GM23338 (cell line): ENCODE data around the gene GRAMD2B. TPM values are rescaled to one million over a fixed set of nuclear protein-coding genes. Genes with fewer than 3 reads are reported as not detected.
A peak's percentile ranks its signal among the peaks of the same experiment; 100 is the strongest.

Experiments
- ATAC-seq: fragments of 200-7000 bp; cut with Tn5 transposase; 3 replicates; pipeline ENCODE4 v1.9.1; 2020
- DNase-seq: peaks from one replicate; pipeline ENCODE4 v3.0.0-alpha.2; 2015; ENCODE audit warnings: low spot score
- H2AFZ ChIP-seq: fragments of 200-600 bp; sonication (generic); 2 replicates; pipeline ENCODE4 v1.8.0; 2016; ENCODE audit warnings: antibody characterized with exemption, mild to moderate bottlenecking, moderate library complexity
- H3F3A ChIP-seq: fragments of 200-600 bp; sonication (generic); replicated peaks from 2 replicates; pipeline ENCODE4 v1.8.0; 2017; ENCODE audit warnings: antibody characterized with exemption, mixed run types, low read depth
- H3K27ac ChIP-seq: fragments of 200-600 bp; sonication (generic); 2 replicates; pipeline ENCODE4 v1.6.1; 2016; ENCODE audit warnings: low read depth
- H3K27me3 ChIP-seq: fragments of 200-600 bp; sonication (generic); 2 replicates; pipeline ENCODE4 v1.8.0; 2016; ENCODE audit warnings: mild to moderate bottlenecking, mixed run types, moderate library complexity; ENCODE audit not compliant: insufficient read depth
- H3K36me3 ChIP-seq: fragments of 200-600 bp; sonication (generic); 2 replicates; pipeline ENCODE4 v1.8.0; 2016; ENCODE audit warnings: mild to moderate bottlenecking; ENCODE audit not compliant: insufficient read depth
- H3K4me1 ChIP-seq: fragments of 200-600 bp; sonication (generic); 2 replicates; pipeline ENCODE4 v1.8.0; 2016; ENCODE audit warnings: mild to moderate bottlenecking, moderate library complexity; ENCODE audit not compliant: insufficient read depth
- H3K4me2 ChIP-seq: fragments of 200-600 bp; sonication (generic); 2 replicates; pipeline ENCODE4 v1.7.1; 2017; ENCODE audit warnings: mixed run types
- H3K4me3 ChIP-seq: fragments of 200-600 bp; sonication (generic); 2 replicates; pipeline ENCODE4 v1.6.1; 2016; ENCODE audit warnings: mixed run types
- H3K79me2 ChIP-seq: fragments of 200-600 bp; sonication (generic); replicated peaks from 2 replicates; pipeline ENCODE4 v1.8.0; 2017; ENCODE audit warnings: mild to moderate bottlenecking; ENCODE audit not compliant: insufficient read depth
- H3K9me2 ChIP-seq: fragments of 200-600 bp; sonication (generic); 2 replicates; pipeline ENCODE4 v1.8.0; 2017; ENCODE audit not compliant: insufficient read depth
- H4K20me1 ChIP-seq: fragments of 200-600 bp; sonication (generic); replicated peaks from 2 replicates; pipeline ENCODE4 v1.8.0; 2017; ENCODE audit warnings: mild to moderate bottlenecking; ENCODE audit not compliant: insufficient read depth
- H3K27ac Mint-ChIP-seq: 2 replicates; pipeline ENCODE4 v1.8.0; 2020; ENCODE audit warnings: inconsistent platforms, mild to moderate bottlenecking, moderate library complexity, mixed read lengths
- H3K27me3 Mint-ChIP-seq: 3 replicates; pipeline ENCODE4 v1.8.0; 2022; ENCODE audit warnings: low read depth, mild to moderate bottlenecking, moderate library complexity, mixed read lengths, inconsistent platforms; ENCODE audit not compliant: insufficient read depth, poor library complexity
- H3K36me3 Mint-ChIP-seq: 3 replicates; pipeline ENCODE4 v1.8.0; 2021; ENCODE audit warnings: low read depth, mild to moderate bottlenecking, inconsistent platforms, moderate library complexity, mixed read lengths
- H3K4me1 Mint-ChIP-seq: 3 replicates; pipeline ENCODE4 v1.8.0; 2020; ENCODE audit warnings: mild to moderate bottlenecking, inconsistent platforms, mixed read lengths
- H3K4me3 Mint-ChIP-seq: 3 replicates; pipeline ENCODE4 v1.8.0; 2021; ENCODE audit warnings: moderate library complexity, mild to moderate bottlenecking, inconsistent platforms, mixed read lengths
- H3K9me3 Mint-ChIP-seq: 3 replicates; pipeline ENCODE4 v1.8.0; 2020; ENCODE audit warnings: moderate library complexity, mild to moderate bottlenecking, inconsistent platforms, mixed read lengths
- EZH2 ChIP-seq: fragments of 200-600 bp; sonication (generic); IDR thresholded peaks from one replicate; pipeline ENCODE4 v1.8.0; 2017; ENCODE audit warnings: antibody characterized with exemption, mild to moderate bottlenecking, low read depth; ENCODE audit not compliant: unreplicated experiment
- EZH2phosphoT487 ChIP-seq: fragments of 200-600 bp; sonication (generic); IDR thresholded peaks from one replicate; pipeline ENCODE4 v1.8.1; 2018; ENCODE audit warnings: antibody characterized with exemption; ENCODE audit not compliant: unreplicated experiment
- JUNB ChIP-seq: IDR thresholded peaks from one replicate; pipeline ENCODE4 v1.6.1; 2016; ENCODE audit warnings: antibody characterized with exemption; ENCODE audit not compliant: unreplicated experiment
- NANOG ChIP-seq: IDR thresholded peaks from 2 replicates; pipeline ENCODE4 v1.6.1; 2016; ENCODE audit warnings: antibody characterized with exemption, borderline replicate concordance
- POLR2AphosphoS5 ChIP-seq: IDR thresholded peaks from 2 replicates; pipeline ENCODE4 v1.6.1; 2016; ENCODE audit warnings: antibody characterized with exemption, low read depth
- STAT1 ChIP-seq: IDR thresholded peaks from one replicate; pipeline ENCODE4 v1.6.1; 2016; ENCODE audit warnings: antibody characterized with exemption; ENCODE audit not compliant: unreplicated experiment
- ZNF114 ChIP-seq: fragments of 250-450 bp; sonication (Bioruptor Pico); IDR thresholded peaks from 2 replicates; pipeline ENCODE4 v1.5.0; 2020; ENCODE audit warnings: mild to moderate bottlenecking, moderate library complexity
- ZNF331 ChIP-seq: fragments of 250-450 bp; sonication (Bioruptor Pico); IDR thresholded peaks from 2 replicates; pipeline ENCODE4 v1.5.0; 2020; ENCODE audit warnings: low read depth, mild to moderate bottlenecking, moderate library complexity
- polyA plus RNA-seq: library from polyadenylated mRNA; unstranded; fragments of >200 nt; fragmentation: Nextera tagmentation; extraction: Ambion mirVana; gene quantifications from 2 replicates; pipeline ENCODE4 v1.2.1, GENCODE V29; 2016
- total RNA-seq: library from RNA; depleted of rRNA; stranded (reverse); fragments of >200 nt; shearing (Covaris generic); gene quantifications from 2 replicates; pipeline ENCODE4 v1.2.3, GENCODE V29; 2014
- TF ChIP-seq, protein P1 (sequence below): IDR thresholded peaks from one replicate; pipeline ENCODE4 v1.6.1; 2018; ENCODE audit warnings: antibody characterized with exemption; ENCODE audit not compliant: unreplicated experiment
- TF ChIP-seq, protein P2 (sequence below), 2 experiments: fragments of 200-600 bp in 1 of 2; sonication (generic) in 1 of 2; conservative IDR thresholded peaks; 2 replicates each; pipeline versions ENCODE4 v1.5.1 to v1.6.1; 2016 to 2017; ENCODE audit warnings: antibody characterized with exemption in 2 of 2, low read depth in 2 of 2, mild to moderate bottlenecking in 2 of 2, moderate library complexity in 1 of 2
- TF ChIP-seq, protein P3 (sequence below): fragments of 250-450 bp; sonication (Bioruptor Pico); IDR thresholded peaks from 2 replicates; pipeline ENCODE4 v1.5.0; 2020; ENCODE audit warnings: mild to moderate bottlenecking, moderate library complexity
- TF ChIP-seq, protein P4 (sequence below): IDR thresholded peaks from 2 replicates; pipeline ENCODE4 v1.6.1; 2016; ENCODE audit warnings: antibody characterized with exemption

Gene GRAMD2B
- total and polyA plus RNA-seq, 2 experiments from 2014 or later: 9.7 to 16.9 TPM

DNA sequence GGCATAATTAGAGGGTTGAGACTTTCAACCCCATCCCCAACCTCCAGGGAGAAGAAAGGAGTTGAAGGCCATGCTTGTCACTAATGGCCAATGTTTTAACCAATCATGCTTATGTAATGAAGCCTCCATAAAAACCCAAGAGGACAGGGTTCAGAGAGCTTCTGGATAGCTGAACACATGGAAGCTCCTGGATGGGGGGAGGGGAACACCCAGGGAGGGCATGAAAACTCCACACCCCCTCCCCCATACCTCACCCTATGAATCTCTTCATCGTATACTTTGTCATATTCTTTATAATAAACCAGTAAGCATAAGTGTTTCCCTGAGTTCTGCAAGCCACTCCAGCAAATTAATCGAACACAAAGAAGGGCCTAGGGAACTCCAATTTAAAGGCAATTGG lies 90.1 kb downstream of the GRAMD2B start (continued):
- TF ChIP-seq, protein P1, sequence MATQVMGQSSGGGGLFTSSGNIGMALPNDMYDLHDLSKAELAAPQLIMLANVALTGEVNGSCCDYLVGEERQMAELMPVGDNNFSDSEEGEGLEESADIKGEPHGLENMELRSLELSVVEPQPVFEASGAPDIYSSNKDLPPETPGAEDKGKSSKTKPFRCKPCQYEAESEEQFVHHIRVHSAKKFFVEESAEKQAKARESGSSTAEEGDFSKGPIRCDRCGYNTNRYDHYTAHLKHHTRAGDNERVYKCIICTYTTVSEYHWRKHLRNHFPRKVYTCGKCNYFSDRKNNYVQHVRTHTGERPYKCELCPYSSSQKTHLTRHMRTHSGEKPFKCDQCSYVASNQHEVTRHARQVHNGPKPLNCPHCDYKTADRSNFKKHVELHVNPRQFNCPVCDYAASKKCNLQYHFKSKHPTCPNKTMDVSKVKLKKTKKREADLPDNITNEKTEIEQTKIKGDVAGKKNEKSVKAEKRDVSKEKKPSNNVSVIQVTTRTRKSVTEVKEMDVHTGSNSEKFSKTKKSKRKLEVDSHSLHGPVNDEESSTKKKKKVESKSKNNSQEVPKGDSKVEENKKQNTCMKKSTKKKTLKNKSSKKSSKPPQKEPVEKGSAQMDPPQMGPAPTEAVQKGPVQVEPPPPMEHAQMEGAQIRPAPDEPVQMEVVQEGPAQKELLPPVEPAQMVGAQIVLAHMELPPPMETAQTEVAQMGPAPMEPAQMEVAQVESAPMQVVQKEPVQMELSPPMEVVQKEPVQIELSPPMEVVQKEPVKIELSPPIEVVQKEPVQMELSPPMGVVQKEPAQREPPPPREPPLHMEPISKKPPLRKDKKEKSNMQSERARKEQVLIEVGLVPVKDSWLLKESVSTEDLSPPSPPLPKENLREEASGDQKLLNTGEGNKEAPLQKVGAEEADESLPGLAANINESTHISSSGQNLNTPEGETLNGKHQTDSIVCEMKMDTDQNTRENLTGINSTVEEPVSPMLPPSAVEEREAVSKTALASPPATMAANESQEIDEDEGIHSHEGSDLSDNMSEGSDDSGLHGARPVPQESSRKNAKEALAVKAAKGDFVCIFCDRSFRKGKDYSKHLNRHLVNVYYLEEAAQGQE: no peak
- TF ChIP-seq NANOG (no peak), EZH2 (no peak), STAT1 (no peak), EZH2phosphoT487 (no peak), JUNB (no peak), ZNF114 (CRISPR knock-in tag) (no peak)
- TF ChIP-seq, protein P2, sequence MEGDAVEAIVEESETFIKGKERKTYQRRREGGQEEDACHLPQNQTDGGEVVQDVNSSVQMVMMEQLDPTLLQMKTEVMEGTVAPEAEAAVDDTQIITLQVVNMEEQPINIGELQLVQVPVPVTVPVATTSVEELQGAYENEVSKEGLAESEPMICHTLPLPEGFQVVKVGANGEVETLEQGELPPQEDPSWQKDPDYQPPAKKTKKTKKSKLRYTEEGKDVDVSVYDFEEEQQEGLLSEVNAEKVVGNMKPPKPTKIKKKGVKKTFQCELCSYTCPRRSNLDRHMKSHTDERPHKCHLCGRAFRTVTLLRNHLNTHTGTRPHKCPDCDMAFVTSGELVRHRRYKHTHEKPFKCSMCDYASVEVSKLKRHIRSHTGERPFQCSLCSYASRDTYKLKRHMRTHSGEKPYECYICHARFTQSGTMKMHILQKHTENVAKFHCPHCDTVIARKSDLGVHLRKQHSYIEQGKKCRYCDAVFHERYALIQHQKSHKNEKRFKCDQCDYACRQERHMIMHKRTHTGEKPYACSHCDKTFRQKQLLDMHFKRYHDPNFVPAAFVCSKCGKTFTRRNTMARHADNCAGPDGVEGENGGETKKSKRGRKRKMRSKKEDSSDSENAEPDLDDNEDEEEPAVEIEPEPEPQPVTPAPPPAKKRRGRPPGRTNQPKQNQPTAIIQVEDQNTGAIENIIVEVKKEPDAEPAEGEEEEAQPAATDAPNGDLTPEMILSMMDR (conservative IDR thresholded peaks at IDR 0.05; ENCODE audit: low read depth in 2 of 2): no peak

DNA sequence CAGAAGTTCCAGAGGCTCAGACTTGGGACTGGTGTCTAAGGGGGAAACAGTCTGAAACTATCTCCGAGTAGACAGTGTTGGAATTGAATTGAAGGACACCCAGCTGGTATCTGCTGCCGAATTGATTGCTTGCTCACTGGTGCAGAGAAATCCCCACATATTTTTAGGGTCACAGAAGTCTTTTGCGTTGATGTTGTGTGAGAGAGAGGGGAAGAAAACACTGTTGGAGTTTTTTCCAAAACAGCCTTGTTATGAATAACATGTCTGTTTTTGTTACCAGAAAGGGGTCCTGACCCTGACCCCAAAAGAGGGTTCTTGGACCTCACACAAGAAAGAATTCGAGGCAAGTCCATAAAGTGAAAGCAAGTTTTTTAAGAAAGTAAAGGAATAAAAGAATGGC lies 90.5 kb downstream of the GRAMD2B start:
- Mint-ChIP-seq H3K27ac (no peak overlapping the region), H3K9me3 (peaks cover 4% of the 10 kb centered on the region; the same call in 1 of the 3 replicates), H3K4me1 (peaks cover 8% of the 10 kb centered on the region; the same call in 2 of the 3 replicates), H3K27me3 (peaks cover 2% of the 10 kb centered on the region), H3K4me3 (no peak overlapping the region), H3K36me3 (no peaks in the 10 kb centered on the region)
- H3F3A ChIP-seq: no peaks in the 10 kb centered on the region
- no peak for ATAC-seq
- no peak for DNase-seq
- H3K4me3 ChIP-seq: no peak overlapping the region
- no peaks in the 10 kb centered on the region for H3K79me2 ChIP-seq
- H3K9me2 ChIP-seq: peaks cover 23% of the 10 kb centered on the region
- 0 out of 2 replicates have a peak overlapping the region, but pooled peaks have one; percentile 14 for H2AFZ ChIP-seq
- H3K27me3 ChIP-seq: no peaks in the 10 kb centered on the region
- H3K4me2 ChIP-seq: no peak overlapping the region
- H4K20me1 ChIP-seq: no peaks in the 10 kb centered on the region
- H3K27ac ChIP-seq: no peak overlapping the region
- no peaks in the 10 kb centered on the region for H3K4me1 ChIP-seq
- H3K36me3 ChIP-seq: no peaks in the 10 kb centered on the region
- TF ChIP-seq EZH2 (no peak), JUNB (no peak), POLR2AphosphoS5 (no peak), EZH2phosphoT487 (no peak), ZNF331 (CRISPR knock-in tag) (no peak), ZNF114 (CRISPR knock-in tag) (no peak), STAT1 (no peak)
- TF ChIP-seq, protein P3, sequence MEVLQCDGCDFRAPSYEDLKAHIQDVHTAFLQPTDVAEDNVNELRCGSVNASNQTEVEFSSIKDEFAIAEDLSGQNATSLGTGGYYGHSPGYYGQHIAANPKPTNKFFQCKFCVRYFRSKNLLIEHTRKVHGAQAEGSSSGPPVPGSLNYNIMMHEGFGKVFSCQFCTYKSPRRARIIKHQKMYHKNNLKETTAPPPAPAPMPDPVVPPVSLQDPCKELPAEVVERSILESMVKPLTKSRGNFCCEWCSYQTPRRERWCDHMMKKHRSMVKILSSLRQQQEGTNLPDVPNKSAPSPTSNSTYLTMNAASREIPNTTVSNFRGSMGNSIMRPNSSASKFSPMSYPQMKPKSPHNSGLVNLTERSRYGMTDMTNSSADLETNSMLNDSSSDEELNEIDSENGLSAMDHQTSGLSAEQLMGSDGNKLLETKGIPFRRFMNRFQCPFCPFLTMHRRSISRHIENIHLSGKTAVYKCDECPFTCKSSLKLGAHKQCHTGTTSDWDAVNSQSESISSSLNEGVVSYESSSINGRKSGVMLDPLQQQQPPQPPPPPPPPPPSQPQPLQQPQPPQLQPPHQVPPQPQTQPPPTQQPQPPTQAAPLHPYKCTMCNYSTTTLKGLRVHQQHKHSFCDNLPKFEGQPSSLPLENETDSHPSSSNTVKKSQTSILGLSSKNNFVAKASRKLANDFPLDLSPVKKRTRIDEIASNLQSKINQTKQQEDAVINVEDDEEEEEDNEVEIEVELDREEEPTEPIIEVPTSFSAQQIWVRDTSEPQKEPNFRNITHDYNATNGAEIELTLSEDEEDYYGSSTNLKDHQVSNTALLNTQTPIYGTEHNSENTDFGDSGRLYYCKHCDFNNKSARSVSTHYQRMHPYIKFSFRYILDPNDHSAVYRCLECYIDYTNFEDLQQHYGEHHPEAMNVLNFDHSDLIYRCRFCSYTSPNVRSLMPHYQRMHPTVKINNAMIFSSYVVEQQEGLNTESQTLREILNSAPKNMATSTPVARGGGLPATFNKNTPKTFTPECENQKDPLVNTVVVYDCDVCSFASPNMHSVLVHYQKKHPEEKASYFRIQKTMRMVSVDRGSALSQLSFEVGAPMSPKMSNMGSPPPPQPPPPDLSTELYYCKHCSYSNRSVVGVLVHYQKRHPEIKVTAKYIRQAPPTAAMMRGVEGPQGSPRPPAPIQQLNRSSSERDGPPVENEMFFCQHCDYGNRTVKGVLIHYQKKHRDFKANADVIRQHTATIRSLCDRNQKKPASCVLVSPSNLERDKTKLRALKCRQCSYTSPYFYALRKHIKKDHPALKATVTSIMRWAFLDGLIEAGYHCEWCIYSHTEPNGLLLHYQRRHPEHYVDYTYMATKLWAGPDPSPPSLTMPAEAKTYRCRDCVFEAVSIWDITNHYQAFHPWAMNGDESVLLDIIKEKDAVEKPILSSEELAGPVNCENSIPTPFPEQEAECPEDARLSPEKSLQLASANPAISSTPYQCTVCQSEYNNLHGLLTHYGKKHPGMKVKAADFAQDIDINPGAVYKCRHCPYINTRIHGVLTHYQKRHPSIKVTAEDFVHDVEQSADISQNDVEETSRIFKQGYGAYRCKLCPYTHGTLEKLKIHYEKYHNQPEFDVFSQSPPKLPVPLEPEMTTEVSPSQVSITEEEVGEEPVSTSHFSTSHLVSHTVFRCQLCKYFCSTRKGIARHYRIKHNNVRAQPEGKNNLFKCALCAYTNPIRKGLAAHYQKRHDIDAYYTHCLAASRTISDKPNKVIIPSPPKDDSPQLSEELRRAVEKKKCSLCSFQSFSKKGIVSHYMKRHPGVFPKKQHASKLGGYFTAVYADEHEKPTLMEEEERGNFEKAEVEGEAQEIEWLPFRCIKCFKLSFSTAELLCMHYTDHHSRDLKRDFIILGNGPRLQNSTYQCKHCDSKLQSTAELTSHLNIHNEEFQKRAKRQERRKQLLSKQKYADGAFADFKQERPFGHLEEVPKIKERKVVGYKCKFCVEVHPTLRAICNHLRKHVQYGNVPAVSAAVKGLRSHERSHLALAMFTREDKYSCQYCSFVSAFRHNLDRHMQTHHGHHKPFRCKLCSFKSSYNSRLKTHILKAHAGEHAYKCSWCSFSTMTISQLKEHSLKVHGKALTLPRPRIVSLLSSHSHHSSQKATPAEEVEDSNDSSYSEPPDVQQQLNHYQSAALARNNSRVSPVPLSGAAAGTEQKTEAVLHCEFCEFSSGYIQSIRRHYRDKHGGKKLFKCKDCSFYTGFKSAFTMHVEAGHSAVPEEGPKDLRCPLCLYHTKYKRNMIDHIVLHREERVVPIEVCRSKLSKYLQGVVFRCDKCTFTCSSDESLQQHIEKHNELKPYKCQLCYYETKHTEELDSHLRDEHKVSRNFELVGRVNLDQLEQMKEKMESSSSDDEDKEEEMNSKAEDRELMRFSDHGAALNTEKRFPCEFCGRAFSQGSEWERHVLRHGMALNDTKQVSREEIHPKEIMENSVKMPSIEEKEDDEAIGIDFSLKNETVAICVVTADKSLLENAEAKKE: no peak
- TF ChIP-seq, protein P4, sequence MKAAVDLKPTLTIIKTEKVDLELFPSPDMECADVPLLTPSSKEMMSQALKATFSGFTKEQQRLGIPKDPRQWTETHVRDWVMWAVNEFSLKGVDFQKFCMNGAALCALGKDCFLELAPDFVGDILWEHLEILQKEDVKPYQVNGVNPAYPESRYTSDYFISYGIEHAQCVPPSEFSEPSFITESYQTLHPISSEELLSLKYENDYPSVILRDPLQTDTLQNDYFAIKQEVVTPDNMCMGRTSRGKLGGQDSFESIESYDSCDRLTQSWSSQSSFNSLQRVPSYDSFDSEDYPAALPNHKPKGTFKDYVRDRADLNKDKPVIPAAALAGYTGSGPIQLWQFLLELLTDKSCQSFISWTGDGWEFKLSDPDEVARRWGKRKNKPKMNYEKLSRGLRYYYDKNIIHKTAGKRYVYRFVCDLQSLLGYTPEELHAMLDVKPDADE: no peak
